NCI-H2196 (cell line): ENCODE data around the gene LDLRAD4.

Experiments used
- DNase-seq: peaks from one replicate; lab custom pipeline; 2025; ENCODE audit not compliant: unreplicated experiment; lab: John Stamatoyannopoulos, UW

LDLRAD4 gene

DNA sequence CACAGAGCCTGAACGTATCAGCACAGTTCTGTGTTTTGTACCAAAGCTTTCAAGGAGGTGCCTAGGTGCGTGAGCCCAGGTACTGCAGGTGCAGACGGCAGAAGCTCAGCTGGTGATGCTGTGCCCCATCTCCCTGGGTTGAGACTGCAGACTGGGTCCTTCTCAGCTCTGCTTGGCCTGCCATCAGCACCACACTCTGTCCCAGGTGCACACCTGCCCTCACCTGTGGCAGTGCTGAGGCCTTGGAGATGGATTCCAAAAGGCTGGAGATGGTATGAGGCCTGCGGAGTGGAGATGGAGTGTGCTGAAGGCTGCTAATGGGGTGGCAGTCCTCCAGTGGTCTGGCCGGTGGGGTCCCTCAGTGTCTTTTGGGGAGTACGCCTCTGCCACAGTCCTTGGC, 9.3 kb downstream of the LDLRAD4 start:
- DNase-seq: no peak

DNA sequence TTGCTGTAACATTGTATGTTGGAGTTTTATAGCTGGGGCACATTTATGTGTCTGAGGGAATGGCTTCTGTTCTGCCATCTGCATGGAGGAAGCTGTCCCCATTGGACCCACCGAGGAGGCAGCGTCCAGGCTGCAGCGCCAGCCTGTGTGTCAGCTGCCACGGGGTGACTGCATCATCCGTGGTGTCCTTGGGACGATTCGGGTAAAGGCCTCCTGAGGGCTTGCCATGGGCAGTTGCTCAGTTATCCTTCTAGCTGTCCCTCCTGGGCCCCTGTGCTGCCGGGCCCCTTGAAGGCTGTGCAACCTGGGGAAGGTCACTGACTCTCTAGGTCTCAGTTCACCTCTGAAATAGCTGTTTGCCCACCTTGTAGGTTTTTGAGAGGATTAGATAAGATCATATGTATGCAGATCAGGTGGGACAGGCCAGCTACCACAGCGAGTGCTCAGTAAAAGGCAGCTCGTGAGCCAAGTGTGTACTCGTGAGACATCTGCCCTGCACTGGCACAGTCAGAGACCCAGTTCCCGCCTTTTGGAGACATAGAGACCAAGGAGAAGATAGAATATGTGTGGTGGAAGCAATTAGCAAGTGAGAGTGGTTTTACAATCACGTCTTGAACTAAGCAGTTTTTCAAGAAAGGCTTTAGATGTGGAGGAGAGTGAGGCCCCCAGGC, 10.6 kb downstream of the LDLRAD4 start:
- no peak for DNase-seq

DNA sequence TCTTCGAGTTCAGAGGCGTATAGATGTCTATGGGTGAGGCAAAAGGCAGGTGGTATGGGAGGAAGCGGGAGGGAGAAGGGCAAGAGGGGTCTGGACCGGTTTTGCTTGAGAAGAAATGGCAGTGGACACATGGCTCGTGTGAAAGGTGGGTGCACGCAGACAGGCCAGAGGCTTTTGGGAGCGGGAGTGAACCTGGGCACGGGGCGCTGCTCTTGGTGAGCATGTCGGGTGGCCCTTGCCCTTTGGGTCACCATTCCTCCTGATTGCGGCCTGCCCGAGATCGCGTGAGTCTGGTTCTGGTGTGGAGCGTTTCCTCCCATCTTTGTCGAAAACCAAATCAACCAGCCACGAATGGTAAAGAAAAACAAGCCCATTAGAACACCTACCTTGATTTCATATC, 12.6 kb downstream of the LDLRAD4 start:
- no peak for DNase-seq

DNA sequence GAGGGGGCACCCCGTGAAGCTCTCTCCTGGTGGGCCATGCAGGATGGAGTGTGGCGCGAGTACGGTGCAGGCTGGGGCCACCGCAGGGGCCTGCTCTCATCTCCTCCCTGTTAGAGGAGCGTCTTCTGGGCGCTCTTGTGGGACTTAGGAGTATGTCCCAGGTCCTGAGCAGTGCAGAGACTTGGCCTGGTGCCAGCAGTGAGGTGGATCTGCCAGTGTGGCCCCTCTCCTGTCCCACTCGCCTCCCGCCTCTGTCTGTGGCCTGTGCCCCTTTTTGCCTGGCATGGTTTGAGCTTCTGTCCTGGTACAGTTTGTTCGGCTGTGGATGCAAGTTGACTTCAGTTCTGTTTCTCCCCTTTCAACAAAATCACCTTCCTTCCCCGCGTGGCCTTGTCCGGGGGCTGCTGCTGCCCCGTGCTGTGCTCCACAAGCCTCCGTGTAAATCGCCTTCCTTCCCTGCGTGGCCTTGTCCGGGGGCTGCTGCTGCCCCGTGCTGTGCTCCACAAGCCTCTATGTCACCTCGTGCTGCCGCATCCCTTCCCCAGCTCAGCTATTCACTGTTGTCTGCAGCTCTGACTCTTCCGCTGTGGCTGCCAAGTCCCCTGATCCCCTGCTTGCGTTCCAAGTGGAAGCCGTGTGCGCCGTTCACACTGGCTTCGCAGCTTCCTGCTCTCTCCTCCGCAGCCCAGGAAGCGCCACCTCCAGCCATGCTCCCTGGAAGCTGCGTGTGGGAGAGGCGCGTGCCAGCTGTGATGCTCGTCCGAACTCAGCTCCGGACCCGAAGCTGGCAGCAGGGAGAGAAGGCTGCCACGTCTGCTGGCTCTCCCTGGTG, 13.7 kb downstream of the LDLRAD4 start:
- no peak for DNase-seq

DNA sequence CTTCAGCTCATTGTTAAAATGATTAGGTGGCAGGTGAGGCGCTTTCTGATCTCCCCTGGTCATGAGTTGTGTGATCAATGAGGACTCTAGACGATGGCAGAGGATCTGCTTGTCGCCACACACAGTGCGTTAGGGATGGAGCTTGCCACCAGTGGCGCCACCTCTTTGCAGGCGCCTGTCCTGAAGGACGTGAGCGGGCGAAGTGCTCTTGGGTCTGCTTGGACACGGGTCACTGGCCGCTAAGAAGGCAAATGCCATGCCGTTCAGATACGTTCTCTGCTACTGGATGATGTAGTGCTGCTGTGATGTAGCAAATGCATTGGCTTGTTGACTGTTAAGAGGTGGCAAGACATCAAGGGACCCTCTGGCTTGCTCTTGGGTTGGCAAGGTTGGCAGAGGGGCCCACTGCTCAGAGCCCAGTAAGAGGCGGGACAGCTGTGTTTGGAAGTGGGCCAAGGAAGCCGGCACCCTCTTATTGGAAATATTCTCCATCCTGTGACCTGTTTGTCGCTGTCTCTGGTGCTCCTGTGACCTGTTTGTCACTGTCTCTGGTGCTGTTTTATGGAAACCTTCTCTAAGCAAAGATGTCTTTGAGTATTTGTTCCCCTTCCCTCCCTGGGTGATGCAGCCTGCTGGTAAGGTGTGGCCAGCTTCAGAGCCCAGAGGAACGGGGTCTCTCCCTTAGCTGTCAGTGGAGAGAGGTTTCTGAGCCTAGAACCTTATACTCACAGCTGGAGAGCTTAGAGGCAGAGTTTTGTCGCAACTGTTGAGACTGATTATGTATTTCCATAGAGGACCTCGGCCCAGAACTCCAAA, 14.6 kb downstream of the LDLRAD4 start:
- no peak for DNase-seq

DNA sequence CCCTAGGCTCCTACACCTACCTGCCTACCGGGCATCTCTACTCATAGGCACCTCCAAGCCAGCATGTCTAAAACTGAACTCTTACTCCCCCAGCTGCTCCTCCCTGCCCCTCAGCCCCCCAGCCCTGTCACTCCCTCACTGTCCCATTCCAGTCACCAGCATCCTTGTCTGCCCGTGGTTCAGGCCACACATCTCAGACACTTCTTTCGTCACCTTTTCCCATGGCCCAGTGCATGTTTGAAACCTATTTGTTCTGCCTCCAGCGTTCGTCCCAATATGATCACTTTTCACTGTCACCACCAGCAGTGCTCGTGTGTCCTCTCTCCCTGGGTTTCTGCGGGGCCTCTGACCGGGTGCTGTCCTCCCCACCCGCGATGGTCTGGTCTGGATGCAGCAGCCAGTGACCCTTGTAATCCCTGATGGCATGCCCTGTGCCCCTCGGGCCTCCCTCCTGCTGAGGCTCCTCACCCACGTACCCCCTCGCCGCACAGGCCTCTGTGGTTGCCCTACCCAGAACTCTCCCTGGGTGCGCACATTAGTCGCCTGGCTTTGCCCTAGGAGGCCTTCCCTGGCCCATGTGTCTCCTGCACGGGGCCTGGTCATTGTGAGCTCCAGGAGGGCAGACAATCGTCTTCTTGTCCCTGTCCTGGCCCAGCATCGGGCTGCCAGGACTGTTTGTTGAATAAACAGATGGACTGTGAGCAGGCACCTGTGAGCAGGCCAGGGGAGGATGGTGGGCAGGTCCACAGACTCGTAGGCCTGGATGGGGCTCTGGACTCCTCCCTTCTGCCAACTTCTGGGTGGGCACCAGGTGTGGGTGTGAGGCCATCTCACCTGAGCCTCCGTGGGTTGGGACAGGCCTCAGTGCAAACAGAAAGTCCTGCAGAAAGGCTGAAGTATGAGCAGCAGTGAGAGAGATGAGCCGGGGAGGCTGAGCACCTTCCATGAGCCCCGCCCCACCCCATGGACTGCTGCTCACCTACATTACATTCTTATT, 15.5 kb downstream of the LDLRAD4 start:
- DNase-seq: no peak

DNA sequence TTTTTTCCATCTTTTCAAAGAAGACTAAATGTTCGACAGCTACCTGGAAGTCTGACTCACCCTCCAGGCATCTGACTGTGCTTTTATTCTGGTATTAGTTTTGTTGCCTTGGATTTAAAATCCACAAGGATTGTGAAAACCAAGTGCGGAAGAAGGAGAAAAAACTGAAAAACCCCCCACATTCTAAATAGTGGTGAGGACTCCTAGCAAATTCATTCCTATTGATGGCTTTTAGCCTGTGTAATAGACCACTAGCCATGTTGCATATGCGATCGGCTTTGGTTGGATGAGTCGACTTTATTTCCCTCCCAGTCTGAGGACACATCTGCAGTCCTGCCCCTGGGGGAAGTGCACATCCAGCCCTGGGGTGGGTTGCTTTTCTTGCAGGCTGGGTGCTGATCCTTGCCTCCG, 16.9 kb downstream of the LDLRAD4 start:
- DNase-seq: no peak

DNA sequence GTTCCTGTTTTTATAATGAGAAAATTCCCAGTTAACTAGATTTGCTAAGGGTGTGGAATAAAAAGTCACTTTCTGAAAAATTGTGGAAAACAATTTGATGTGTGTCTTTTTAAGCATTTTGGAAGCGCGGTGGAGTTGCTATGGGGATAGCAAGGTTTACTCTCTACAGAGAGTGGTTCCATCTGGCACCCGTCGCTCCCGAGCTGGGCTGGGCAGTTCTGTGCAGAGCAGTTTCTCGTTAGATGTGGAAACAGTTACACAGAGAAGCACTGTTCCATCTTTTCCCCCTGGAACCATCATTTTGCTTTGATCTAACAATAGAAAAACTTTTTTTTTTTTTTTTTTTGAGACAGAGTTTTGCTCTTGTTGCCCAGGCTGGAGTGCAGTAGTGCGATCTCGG, 17.4 kb downstream of the LDLRAD4 start:
- DNase-seq: no peak

DNA sequence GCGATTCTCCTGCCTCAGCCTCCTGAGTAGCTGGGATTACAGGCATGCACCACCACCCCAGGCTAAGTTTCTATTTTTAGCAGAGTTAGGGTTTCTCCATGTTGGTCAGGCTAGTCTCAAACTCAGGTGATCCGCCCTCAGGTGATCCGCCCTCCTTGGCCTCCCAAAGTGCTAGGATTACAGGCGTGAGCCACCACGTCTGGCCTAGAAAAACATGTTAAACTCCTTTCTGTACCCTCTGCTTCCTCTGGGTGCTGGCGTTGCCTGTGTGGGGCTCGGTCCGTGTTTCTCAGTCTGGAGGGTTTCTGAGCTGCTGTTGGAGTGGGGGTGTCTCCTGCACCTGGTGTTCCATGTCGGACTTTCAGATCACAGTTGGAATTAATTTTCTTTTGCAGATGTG, 17.9 kb downstream of the LDLRAD4 start:
- DNase-seq: no peak

DNA sequence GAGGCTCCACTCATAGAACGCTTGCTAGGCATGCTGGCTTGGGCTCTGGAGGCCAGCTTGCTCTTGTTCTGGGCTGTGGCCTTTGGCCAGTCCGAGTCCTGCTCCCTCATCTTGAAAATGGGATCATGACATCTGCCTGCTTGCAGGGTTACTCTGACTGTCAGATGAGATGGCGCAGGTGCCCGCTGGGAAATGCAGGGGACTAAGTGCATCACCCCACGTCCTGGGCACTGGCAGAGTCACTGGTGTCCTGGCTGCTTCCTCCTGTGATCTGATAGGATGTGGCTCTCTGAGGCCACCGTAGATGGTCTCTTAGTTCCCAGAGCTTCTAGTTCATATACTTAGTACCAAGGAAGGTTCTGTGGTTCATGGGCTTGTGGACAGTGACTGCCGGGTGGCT, 18.5 kb downstream of the LDLRAD4 start:
- no peak for DNase-seq

DNA sequence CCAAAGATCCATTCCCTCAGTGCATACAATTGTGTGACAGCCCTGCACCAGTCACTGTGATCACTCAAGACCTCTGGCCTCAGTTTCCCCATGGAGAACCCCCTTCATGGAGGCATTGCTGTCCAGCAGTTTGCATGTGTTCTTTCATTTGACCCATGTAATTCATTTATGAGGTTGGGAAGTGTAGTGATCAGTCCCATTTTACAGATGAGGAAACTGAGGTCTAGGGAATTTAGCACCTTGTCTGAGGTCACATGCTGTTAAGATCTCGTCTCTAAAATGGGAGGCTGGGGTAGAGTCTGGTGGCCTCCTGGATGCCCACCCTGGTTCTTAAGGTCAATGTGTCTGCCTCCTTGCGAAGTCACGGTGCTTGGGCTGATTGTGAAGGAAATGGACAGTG, 19.1 kb downstream of the LDLRAD4 start:
- DNase-seq: no peak

DNA sequence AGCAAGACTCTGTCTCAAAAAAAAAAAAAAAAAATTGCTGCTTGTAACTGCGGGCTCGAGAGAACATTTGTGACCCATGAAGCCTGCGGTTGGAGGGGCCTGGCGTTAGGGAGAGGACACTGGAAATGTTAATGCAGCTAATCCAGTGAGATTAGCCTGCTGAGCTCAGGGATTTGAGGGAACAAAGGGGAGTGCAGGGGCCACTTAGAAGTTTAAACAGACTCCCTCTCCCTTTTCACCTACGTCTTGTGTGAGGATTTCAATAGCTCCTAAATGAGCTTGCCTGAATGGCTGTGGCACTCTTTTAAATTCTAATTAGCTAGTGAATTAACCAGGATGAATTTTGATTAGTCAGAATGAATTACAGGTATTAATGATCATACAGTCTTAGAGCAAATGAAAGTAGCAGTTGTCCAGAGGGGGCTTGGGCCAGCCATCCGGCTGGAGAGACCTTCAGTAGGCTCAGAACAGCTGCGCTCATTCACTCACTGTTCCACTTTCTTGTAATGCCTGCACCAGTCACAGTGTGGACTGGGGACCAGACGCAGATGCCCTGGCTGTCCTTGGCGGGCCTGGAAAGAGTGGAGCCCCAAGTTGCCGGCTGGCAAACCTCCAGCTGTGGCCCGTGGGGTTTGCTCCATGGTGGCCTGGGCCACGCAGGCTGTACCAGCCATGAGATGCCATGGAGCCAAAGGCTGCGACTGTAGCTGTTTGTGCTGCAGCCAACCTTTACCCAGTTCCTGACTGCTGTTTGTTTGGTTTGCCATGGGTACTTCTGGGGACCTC, 20.8 kb downstream of the LDLRAD4 start:
- DNase-seq: no peak

DNA sequence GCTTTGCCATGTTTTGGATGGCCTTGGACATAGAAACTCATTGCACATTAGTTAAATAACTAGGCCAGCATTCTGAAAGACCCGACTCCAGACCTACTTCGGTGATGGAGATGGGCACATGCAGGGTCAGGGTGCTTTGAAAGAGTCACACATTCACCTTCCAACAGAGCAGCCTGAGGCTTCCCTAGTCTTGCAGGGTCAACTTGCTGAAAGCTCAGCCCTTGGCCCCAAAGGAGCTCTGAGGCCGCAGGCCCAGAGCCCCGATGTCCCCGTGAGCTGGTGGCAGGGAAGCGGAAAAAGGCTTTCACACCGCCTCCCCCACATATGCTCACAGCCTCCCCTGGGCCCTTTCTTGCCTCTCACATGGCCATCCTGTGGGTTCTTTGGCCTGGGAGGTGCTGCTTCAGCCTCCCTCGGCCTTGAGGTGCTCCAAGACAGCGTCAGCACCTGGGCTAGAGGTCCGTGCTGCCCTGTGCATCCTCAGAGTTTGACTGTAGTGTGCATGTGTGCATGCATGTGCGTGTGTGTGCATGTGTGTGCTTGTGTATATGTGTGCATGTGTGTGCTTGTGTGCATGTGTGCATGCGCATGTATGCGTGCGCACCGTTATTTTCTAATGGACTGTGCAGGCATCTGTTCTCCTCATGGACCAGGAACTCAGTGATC, 21.6 kb downstream of the LDLRAD4 start:
- DNase-seq: no peak

DNA sequence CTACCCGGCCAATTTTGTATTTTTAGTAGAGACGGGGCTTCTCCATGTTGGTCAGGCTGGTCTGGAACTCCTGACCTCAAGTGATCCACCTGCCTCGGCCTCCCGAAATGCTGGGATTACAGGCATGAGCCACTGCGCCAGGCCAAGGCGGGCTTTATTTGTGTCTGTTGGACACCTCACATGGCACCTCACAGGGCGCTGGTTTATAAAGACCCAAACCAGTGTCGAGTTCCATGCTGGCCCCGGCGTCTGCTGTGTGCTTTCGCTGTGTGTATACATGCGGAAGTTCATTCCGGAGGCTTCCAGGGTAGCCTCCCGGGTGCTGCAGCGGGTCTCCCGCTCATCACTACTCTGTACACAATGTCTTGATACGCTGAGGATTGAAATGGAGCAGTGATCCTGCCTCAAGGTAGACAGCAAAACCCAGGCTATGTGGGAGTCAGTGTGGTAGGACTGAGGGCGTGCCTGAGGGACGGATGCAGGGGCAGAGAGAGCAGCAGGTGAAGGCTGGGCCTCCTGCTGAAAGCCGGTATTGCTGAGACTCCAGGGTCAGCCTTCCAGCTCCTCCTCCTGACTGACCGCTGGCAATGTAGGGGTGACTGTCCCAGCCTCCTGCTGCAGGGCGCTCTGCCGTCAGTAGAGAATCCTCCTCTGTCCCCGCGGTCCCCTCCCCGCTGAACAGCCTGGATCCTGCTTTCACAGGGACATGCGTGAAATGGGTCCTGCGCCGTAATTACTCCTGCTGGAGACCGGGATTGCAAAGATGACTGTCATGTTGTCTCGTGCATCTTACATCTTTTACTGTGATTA, 22.7 kb downstream of the LDLRAD4 start:
- DNase-seq: no peak

DNA sequence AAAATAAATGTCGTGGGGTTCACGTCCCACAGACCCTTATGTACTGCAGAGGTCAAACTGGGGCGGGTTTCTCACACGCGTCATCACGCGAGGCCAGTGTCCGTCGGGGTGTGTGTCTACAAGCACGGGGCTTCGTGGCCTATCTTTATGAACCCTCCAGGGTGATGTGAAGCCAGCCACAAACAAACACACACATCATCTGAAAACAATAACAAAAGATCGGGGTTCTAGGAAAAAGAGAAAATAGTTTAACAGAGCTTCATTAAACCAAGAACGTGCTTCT, 23.3 kb downstream of the LDLRAD4 start:
- no peak for DNase-seq

DNA sequence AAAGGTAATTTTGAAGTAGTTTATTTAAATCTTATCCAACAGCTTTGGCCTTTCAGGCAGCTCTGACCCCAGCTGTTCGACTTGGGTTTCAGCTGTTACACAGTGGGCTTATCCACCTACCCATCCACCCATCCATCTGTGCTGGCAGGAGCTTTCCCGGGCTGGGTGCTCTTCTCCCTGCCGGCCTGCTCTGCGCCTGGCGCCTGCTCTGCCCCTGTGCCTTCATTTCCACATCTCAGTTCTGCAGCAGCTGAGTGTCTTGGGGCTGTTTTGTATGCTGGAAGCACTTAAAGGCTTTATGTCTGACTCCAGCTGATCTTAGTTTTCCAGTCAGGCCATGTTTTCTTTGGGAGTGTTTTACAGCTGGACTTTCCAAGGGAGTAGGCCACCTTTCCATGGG, 24.2 kb downstream of the LDLRAD4 start:
- DNase-seq: no peak

DNA sequence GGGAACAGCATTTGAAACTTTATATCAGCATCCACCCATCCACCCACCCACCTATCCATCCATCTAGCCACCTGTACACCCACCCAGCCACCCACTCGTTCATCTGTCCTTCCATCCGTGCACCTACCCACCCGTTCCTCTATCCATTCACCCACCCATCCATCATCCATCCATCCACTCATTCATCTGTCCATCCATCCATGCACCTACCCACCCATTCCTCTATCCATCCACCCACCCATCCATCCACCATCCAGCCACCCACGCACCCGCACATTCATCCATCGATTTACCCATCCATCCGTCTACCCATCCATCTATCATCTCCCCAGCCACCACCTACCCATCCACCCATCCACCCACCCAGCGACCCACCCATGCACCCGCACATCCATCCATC, 24.8 kb downstream of the LDLRAD4 start:
- DNase-seq: no peak

DNA sequence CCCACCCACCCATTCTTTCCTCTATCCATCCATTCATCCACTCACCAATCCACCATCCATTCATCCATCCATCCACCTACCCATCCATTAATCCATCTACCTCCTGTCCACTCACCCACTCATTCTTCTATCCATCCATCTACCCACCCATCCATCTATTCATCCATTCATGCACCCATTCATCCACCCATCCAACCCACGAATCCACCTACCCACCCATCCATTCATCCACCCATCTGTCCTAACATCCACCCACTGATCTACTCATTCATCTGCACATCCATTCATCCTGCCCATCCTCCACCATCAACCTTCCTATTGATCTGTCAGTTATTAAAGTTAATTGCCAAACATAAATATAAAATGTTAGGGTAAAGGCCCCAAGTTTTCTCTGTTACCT, 25.6 kb downstream of the LDLRAD4 start:
- DNase-seq: no peak
